Measurements from ENCODE around the gene SLCO6A1.

The SLCO6A1 gene

GRCh38 chr5:102483736-102484135 lies 15.1 kb downstream of the SLCO6A1 start:
- TF ChIP-seq, protein P1, sequence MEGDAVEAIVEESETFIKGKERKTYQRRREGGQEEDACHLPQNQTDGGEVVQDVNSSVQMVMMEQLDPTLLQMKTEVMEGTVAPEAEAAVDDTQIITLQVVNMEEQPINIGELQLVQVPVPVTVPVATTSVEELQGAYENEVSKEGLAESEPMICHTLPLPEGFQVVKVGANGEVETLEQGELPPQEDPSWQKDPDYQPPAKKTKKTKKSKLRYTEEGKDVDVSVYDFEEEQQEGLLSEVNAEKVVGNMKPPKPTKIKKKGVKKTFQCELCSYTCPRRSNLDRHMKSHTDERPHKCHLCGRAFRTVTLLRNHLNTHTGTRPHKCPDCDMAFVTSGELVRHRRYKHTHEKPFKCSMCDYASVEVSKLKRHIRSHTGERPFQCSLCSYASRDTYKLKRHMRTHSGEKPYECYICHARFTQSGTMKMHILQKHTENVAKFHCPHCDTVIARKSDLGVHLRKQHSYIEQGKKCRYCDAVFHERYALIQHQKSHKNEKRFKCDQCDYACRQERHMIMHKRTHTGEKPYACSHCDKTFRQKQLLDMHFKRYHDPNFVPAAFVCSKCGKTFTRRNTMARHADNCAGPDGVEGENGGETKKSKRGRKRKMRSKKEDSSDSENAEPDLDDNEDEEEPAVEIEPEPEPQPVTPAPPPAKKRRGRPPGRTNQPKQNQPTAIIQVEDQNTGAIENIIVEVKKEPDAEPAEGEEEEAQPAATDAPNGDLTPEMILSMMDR (IDR thresholded peaks at IDR 0.05; ENCODE audit: low read depth, low read length) = no peak
- no peak for TF ChIP-seq EZH2phosphoT487 (IDR thresholded peaks at IDR 0.05; ENCODE audit: low read depth)
- H3K4me1 ChIP-seq (ENCODE audit: low read length) = no peaks in the 10 kb centered on the region
- H3K9me3 ChIP-seq (ENCODE audit: insufficient read depth, low read length) = no peaks in the 10 kb centered on the region
- H2AFZ ChIP-seq (ENCODE audit: low read depth, low read length) = no peak overlapping the region
- no peak overlapping the region for H3K27ac ChIP-seq (ENCODE audit: low read length)
- no peaks in the 10 kb centered on the region for H4K20me1 ChIP-seq (ENCODE audit: insufficient read depth, low read length)
- no peak overlapping the region for H3K9ac ChIP-seq (ENCODE audit: low read length)
- H3K36me3 ChIP-seq (replicated peaks; ENCODE audit: low read depth, low read length) = no peaks in the 10 kb centered on the region
- H3K27me3 ChIP-seq (ENCODE audit: low read depth, low read length) = no peaks in the 10 kb centered on the region
- no peak overlapping the region for H3K4me2 ChIP-seq (ENCODE audit: low read length)
- no peaks in the 10 kb centered on the region for H3K79me2 ChIP-seq (ENCODE audit: low read length)
- no peak overlapping the region for H3K4me3 ChIP-seq (ENCODE audit: low read length)

GRCh38 chr5:102481054-102481715 lies 17.6 kb downstream of the SLCO6A1 start:
- Histone ChIP-seq H2AFZ (ENCODE audit: low read depth, low read length) (no peak overlapping the region), H3K79me2 (ENCODE audit: low read length) (no peaks in the 10 kb centered on the region), H3K27ac (ENCODE audit: low read length) (no peak overlapping the region), H3K9ac (ENCODE audit: low read length) (no peak overlapping the region), H3K9me3 (ENCODE audit: insufficient read depth, low read length) (no peaks in the 10 kb centered on the region), H3K4me1 (ENCODE audit: low read length) (no peaks in the 10 kb centered on the region), H3K4me3 (ENCODE audit: low read length) (no peak overlapping the region), H3K4me2 (ENCODE audit: low read length) (no peak overlapping the region), H4K20me1 (ENCODE audit: insufficient read depth, low read length) (no peaks in the 10 kb centered on the region), H3K36me3 (replicated peaks; ENCODE audit: low read depth, low read length) (no peaks in the 10 kb centered on the region), H3K27me3 (ENCODE audit: low read depth, low read length) (no peaks in the 10 kb centered on the region)
- no peak for TF ChIP-seq EZH2phosphoT487 (IDR thresholded peaks at IDR 0.05; ENCODE audit: low read depth)
- TF ChIP-seq, protein P1 (IDR thresholded peaks at IDR 0.05; ENCODE audit: low read depth, low read length) = no peak

- TF ChIP-seq EZH2phosphoT487 (IDR thresholded peaks at IDR 0.05; ENCODE audit: low read depth) = no peak
- TF ChIP-seq, protein P1 (IDR thresholded peaks at IDR 0.05; ENCODE audit: low read depth, low read length) = no peak
- Histone ChIP-seq H3K9ac (ENCODE audit: low read length) (no peak overlapping the region), H3K79me2 (ENCODE audit: low read length) (no peaks in the 10 kb centered on the region)
These were observed 45.1 kb downstream of the SLCO6A1 start for GRCh38 chr5:102453716-102454115.

GRCh38 chr5:102451082-102451481 lies 47.7 kb downstream of the SLCO6A1 start:
- no peak overlapping the region for H2AFZ ChIP-seq (ENCODE audit: low read depth, low read length)
- H3K9ac ChIP-seq (ENCODE audit: low read length) = no peak overlapping the region
- no peaks in the 10 kb centered on the region for H3K36me3 ChIP-seq (replicated peaks; ENCODE audit: low read depth, low read length)
- no peaks in the 10 kb centered on the region for H3K79me2 ChIP-seq (ENCODE audit: low read length)
- no peak overlapping the region for H3K27ac ChIP-seq (ENCODE audit: low read length)
- peaks cover 4% of the 10 kb centered on the region; the same call in 1 of the 2 replicates for H3K4me1 ChIP-seq (ENCODE audit: low read length)
- no peaks in the 10 kb centered on the region for H4K20me1 ChIP-seq (ENCODE audit: insufficient read depth, low read length)
- H3K4me2 ChIP-seq (ENCODE audit: low read length) = no peak overlapping the region
- H3K9me3 ChIP-seq (ENCODE audit: insufficient read depth, low read length) = no peaks in the 10 kb centered on the region
- no peak for TF ChIP-seq EZH2phosphoT487 (IDR thresholded peaks at IDR 0.05; ENCODE audit: low read depth)
- TF ChIP-seq, protein P1 (IDR thresholded peaks at IDR 0.05; ENCODE audit: low read depth, low read length) = no peak
- H3K27me3 ChIP-seq (ENCODE audit: low read depth, low read length) = no peaks in the 10 kb centered on the region
- no peak overlapping the region for H3K4me3 ChIP-seq (ENCODE audit: low read length)

More at GRCh38 chr5:102453716-102454115, 45.1 kb downstream of the SLCO6A1 start:
- no peaks in the 10 kb centered on the region for H3K27me3 ChIP-seq (ENCODE audit: low read depth, low read length)
- H4K20me1 ChIP-seq (ENCODE audit: insufficient read depth, low read length) = no peaks in the 10 kb centered on the region
- no peaks in the 10 kb centered on the region for H3K9me3 ChIP-seq (ENCODE audit: insufficient read depth, low read length)
- peak overlapping the region; percentile 37 for H3K4me2 ChIP-seq (ENCODE audit: low read length)
- H3K4me3 ChIP-seq (ENCODE audit: low read length) = no peak overlapping the region
- H2AFZ ChIP-seq (ENCODE audit: low read depth, low read length) = peak overlapping the region; percentile 46; the same call in 1 of the 2 replicates
- no peaks in the 10 kb centered on the region for H3K36me3 ChIP-seq (replicated peaks; ENCODE audit: low read depth, low read length)
- no peak overlapping the region for H3K27ac ChIP-seq (ENCODE audit: low read length)
- H3K4me1 ChIP-seq (ENCODE audit: low read length) = peaks cover 4% of the 10 kb centered on the region; the same call in 1 of the 2 replicates

Data from OCI-LY3 (cell line).